ENCODE data around the gene CARD10. TPM values are rescaled to one million over a fixed set of nuclear protein-coding genes. Genes with fewer than 3 reads are reported as not detected.

The CARD10 gene
- polyA plus RNA-seq, 1 donor (not counting 4 experiments of a cell fraction or from before 2014, with no cell fraction given), result 32.2 TPM

DNA sequence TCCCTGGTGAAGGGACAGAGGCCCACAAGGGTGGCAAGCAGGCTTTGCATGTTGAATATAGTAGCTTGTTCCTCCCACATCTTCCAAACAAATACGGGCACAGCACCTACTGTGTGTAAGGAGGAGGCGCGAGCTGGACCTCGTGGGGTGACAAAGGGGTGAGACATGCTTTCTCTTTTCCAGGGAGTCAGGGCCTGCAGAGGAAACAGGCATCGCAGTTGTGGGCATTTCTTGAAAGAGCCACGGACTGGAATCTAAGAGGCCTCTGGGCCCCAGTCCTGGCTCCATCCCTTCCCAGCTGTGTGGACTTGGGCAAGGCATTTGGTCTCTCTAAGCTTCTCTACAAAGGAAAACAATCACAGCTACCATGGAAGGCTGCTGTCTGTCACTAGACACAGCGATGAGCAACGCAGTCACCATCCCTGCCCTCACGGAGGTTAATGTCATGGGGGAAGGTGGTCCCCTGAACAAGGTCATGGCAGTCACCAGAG lies 28.1 kb upstream of the CARD10 start:
- dilution Hi-C loops (cut with MboI; ENCODE audit: extremely low pct_ligation_motif_present, low sequenced_read_pairs), result no loop called here
- Histone ChIP-seq H3K79me2 (ENCODE audit: control insufficient read depth, insufficient read depth, low read length) (no peaks in the 10 kb centered on the region), H3K9me3 (ENCODE audit: control insufficient read depth, low read depth, low read length) (no peaks in the 10 kb centered on the region), H3K9ac (ENCODE audit: control insufficient read depth, extremely low read depth, insufficient read depth, low read length) (no peak overlapping the region), H4K20me1 (ENCODE audit: control insufficient read depth, extremely low read depth, insufficient read depth, low read length) (no peaks in the 10 kb centered on the region), H3K4me1 (ENCODE audit: control insufficient read depth, extremely low read depth, insufficient read depth, low read length) (peaks cover 42% of the 10 kb centered on the region), H3K4me3 (ENCODE audit: control insufficient read depth in 2 of 3, extremely low read depth in 1 of 3, insufficient read depth in 2 of 3, low read depth in 1 of 3, low read length in 3 of 3) (no peak overlapping the region), H3K36me3 (ENCODE audit: control insufficient read depth in 2 of 2, extremely low read depth in 1 of 2, insufficient read depth in 2 of 2, low read length in 2 of 2) (no peaks in the 10 kb centered on the region), H3K9me1 (ENCODE audit: control insufficient read depth, extremely low read depth, insufficient read depth, low read length) (no peaks in the 10 kb centered on the region), H3K4me2 (ENCODE audit: control insufficient read depth, extremely low read depth, insufficient read depth, low read depth, low read length) (no peak overlapping the region), H2AFZ (ENCODE audit: control insufficient read depth, low read length) (no peak overlapping the region), H3K27ac (ENCODE audit: control insufficient read depth, insufficient read depth, low read length) (no peak overlapping the region), H3K27me3 (ENCODE audit: control insufficient read depth, extremely low read depth, insufficient read depth, low read length) (no peaks in the 10 kb centered on the region)
- TF ChIP-seq, protein P1, sequence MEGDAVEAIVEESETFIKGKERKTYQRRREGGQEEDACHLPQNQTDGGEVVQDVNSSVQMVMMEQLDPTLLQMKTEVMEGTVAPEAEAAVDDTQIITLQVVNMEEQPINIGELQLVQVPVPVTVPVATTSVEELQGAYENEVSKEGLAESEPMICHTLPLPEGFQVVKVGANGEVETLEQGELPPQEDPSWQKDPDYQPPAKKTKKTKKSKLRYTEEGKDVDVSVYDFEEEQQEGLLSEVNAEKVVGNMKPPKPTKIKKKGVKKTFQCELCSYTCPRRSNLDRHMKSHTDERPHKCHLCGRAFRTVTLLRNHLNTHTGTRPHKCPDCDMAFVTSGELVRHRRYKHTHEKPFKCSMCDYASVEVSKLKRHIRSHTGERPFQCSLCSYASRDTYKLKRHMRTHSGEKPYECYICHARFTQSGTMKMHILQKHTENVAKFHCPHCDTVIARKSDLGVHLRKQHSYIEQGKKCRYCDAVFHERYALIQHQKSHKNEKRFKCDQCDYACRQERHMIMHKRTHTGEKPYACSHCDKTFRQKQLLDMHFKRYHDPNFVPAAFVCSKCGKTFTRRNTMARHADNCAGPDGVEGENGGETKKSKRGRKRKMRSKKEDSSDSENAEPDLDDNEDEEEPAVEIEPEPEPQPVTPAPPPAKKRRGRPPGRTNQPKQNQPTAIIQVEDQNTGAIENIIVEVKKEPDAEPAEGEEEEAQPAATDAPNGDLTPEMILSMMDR (optimal IDR thresholded peaks at IDR 0.05 in 1 of 3, IDR thresholded peaks at IDR 0.05 in 1 of 3, conservative IDR thresholded peaks at IDR 0.05 in 1 of 3; ENCODE audit: extremely low read depth in 1 of 3, insufficient read depth in 2 of 3, low read length in 3 of 3), result no peak
- TF ChIP-seq EZH2 (IDR thresholded peaks at IDR 0.05; ENCODE audit: low read length), result no peak
- no peak for DNase-seq (ENCODE audit: low read depth, low spot score)
- no peak for FAIRE-seq

DNA sequence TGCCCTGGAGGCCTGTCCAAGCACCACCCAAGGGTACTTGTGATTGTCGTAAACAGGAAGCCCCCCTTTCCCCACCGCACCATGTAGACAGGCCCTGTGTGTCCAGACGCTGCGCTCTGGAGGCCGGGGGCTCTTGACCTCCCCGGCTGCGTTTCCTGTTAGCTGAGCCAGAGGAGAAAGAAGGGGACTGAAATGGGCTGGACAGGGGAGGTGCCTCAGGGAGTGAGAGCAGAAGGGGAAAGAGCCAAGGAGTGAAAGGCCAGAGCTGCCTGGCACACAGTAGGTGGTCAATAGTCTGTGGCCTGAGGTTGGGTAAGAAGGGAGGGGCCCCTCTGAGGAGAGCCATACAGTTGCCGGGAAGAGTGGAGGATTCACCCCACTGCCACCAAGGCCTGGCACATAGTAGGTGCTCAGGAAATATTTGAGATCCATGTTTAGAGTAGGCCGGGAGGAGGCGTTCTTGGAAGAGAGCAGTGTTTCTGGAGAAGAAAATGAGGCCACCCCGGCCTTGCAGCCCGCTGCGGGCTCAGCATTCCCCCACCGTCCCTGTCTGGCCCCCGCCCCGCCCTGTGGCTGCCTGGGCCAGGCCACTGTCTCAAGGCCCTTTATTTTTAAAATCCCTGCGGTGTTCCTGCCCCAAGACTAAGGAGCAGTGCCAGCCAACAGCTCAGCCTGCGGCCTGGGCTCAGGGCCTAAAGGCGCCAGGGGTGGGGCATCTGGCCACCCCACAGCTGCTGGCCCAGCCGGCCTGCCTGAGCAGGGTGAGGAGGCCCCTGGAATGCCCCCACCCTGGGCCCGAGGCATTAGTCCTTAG lies 27.4 kb upstream of the CARD10 start:
- Histone ChIP-seq H3K27me3 (ENCODE audit: control insufficient read depth, extremely low read depth, insufficient read depth, low read length) (no peaks in the 10 kb centered on the region), H3K4me1 (ENCODE audit: control insufficient read depth, extremely low read depth, insufficient read depth, low read length) (peaks cover 44% of the 10 kb centered on the region), H3K9me3 (ENCODE audit: control insufficient read depth, low read depth, low read length) (no peaks in the 10 kb centered on the region), H3K27ac (ENCODE audit: control insufficient read depth, insufficient read depth, low read length) (no peak overlapping the region), H4K20me1 (ENCODE audit: control insufficient read depth, extremely low read depth, insufficient read depth, low read length) (no peaks in the 10 kb centered on the region), H3K9ac (ENCODE audit: control insufficient read depth, extremely low read depth, insufficient read depth, low read length) (no peak overlapping the region), H2AFZ (ENCODE audit: control insufficient read depth, low read length) (no peak overlapping the region), H3K4me2 (ENCODE audit: control insufficient read depth, extremely low read depth, insufficient read depth, low read depth, low read length) (no peak overlapping the region), H3K9me1 (ENCODE audit: control insufficient read depth, extremely low read depth, insufficient read depth, low read length) (no peaks in the 10 kb centered on the region), H3K36me3 (ENCODE audit: control insufficient read depth in 2 of 2, extremely low read depth in 1 of 2, insufficient read depth in 2 of 2, low read length in 2 of 2) (no peaks in the 10 kb centered on the region), H3K79me2 (ENCODE audit: control insufficient read depth, insufficient read depth, low read length) (no peaks in the 10 kb centered on the region), H3K4me3 (ENCODE audit: control insufficient read depth in 2 of 3, extremely low read depth in 1 of 3, insufficient read depth in 2 of 3, low read depth in 1 of 3, low read length in 3 of 3) (no peak overlapping the region)
- DNase-seq (ENCODE audit: low read depth, low spot score) (no peak), FAIRE-seq (peak; percentile 23)
- dilution Hi-C loops (cut with MboI; ENCODE audit: extremely low pct_ligation_motif_present, low sequenced_read_pairs), result no loop called here
- no peak for TF ChIP-seq EZH2 (IDR thresholded peaks at IDR 0.05; ENCODE audit: low read length)
- TF ChIP-seq, protein P1 (optimal IDR thresholded peaks at IDR 0.05 in 1 of 3, IDR thresholded peaks at IDR 0.05 in 1 of 3, conservative IDR thresholded peaks at IDR 0.05 in 1 of 3; ENCODE audit: extremely low read depth in 1 of 3, insufficient read depth in 2 of 3, low read length in 3 of 3), result peak in 1 of 3 experiments; percentile 11

All from keratinocyte (primary cell).